ENCODE measurements around the gene ACBD4.

GRCh38 chr17:45135978-45136791, 698 bp downstream of the ACBD4 start:
- no peak for TF ChIP-seq TCF7L2 (IDR thresholded peaks at IDR 0.05; ENCODE audit: low read depth, low read length)
- TF ChIP-seq CTCF (IDR thresholded peaks at IDR 0.05) = no peak

All from Panc1 (cell line).